ENCODE results near the gene HHLA2.

HHLA2 gene

DNA sequence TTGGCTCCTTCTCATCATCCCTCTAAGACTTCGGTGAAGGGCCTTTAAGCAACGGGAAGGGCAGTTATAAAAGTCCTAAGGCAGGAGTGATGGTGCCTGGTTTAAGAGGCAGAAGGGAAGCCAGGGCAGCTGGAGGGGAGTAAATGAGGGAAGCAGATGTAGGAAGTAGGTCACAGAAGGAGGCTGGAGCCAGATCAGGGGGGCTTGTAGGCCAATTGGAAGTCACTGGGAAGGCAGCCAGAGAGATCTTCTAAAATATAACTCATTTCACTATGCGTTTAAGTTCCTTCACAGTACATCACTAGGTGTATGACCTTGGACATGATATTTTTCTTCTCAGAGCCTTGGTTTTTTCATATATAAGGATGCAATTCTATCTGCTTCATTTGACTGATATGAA is 119.3 kb downstream of the HHLA2 start:
- no peak for DNase-seq (ENCODE audit: low spot score)
- TF ChIP-seq, protein P1, sequence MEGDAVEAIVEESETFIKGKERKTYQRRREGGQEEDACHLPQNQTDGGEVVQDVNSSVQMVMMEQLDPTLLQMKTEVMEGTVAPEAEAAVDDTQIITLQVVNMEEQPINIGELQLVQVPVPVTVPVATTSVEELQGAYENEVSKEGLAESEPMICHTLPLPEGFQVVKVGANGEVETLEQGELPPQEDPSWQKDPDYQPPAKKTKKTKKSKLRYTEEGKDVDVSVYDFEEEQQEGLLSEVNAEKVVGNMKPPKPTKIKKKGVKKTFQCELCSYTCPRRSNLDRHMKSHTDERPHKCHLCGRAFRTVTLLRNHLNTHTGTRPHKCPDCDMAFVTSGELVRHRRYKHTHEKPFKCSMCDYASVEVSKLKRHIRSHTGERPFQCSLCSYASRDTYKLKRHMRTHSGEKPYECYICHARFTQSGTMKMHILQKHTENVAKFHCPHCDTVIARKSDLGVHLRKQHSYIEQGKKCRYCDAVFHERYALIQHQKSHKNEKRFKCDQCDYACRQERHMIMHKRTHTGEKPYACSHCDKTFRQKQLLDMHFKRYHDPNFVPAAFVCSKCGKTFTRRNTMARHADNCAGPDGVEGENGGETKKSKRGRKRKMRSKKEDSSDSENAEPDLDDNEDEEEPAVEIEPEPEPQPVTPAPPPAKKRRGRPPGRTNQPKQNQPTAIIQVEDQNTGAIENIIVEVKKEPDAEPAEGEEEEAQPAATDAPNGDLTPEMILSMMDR (IDR thresholded peaks at IDR 0.05; ENCODE audit: extremely low read depth, missing control alignments) = no peak

DNA sequence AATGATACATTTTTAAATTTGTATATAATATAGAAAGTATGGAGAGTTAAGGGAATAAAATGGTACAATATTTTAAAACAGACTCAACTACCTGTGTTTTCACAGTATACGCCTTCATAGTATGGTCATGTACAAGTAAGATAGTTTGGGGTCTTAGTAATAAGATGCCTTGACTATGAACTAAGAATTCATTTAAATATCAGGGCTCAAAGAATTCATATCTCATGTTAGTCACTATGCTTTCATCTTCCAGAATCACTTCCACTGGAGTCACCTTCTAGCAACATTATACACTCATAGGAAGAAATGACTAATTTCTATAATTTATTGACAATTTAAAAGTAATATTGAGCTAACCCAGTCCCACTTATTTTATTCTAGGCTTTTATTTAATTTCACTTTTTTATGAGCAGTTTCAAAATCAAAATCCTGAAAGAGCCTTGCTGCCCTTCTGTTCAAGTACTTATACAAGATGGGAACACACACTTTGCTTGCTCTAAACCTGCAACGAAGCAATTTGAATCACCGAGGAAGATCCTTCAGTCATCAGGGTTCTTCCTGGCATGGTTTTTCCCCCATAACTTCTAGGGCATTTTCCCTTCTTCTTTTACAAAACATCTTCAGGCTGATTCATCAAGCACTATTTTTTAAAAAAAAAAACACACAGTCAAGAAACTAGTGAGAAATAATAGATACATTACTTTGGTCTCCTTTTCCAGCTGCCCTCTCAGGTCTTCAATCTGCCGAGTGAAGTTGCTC is 119.9 kb downstream of the HHLA2 start:
- DNase-seq (ENCODE audit: low spot score) = no peak

DNA sequence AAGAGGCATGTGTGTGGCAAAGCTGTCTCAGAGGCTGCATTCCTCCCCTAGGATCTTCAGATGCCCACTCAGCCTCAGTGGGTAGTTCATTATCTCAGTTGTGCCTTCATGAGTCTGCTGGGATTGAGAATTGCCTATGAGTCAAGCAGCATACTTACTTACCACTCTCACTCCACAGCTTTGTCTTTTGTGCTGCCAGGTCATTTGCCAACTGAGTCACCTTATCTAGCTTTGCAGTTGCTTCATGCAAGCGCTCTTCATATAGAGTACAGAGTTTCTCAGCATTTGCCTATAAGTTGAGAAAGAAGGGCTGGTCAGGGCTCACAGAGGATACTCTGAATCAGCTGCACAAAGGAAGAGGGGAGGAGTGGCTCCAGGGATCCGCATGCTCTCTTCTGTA is 124.6 kb downstream of the HHLA2 start:
- DNase-seq (ENCODE audit: low spot score) = no peak
- TF ChIP-seq, protein P1 (IDR thresholded peaks at IDR 0.05; ENCODE audit: extremely low read depth, missing control alignments) = no peak

More for the DNA sequence above, 119.9 kb downstream of the HHLA2 start:
- TF ChIP-seq, protein P1 (IDR thresholded peaks at IDR 0.05; ENCODE audit: extremely low read depth, missing control alignments) = no peak

Measured in GM20000 (cell line).